Chondrocyte (in vitro differentiated cells): ENCODE data around the gene ST3GAL4. TPM values are rescaled to one million over a fixed set of nuclear protein-coding genes. Genes with fewer than 3 reads are reported as not detected.

Source experiments
- DNase-seq: peaks from one replicate; pipeline ENCODE4 v3.0.0; 2021; ENCODE audit warnings: mixed read lengths, low spot score
- H3K27ac Mint-ChIP-seq: one replicate; pipeline ENCODE4 v1.8.0; 2021; ENCODE audit warnings: mild to moderate bottlenecking, moderate library complexity, mixed read lengths; ENCODE audit not compliant: unreplicated experiment
- H3K27me3 Mint-ChIP-seq: 2 replicates; pipeline ENCODE4 v1.8.0; 2021; ENCODE audit warnings: low read depth, mixed read lengths
- H3K36me3 Mint-ChIP-seq: 2 replicates; pipeline ENCODE4 v1.8.0; 2021; ENCODE audit warnings: low read depth, mixed read lengths
- H3K4me1 Mint-ChIP-seq: 2 replicates; pipeline ENCODE4 v1.8.0; 2021; ENCODE audit warnings: low read depth, mild to moderate bottlenecking, mixed read lengths
- H3K4me3 Mint-ChIP-seq: one replicate; pipeline ENCODE4 v1.8.0; 2021; ENCODE audit warnings: mild to moderate bottlenecking, moderate library complexity, mixed read lengths; ENCODE audit not compliant: unreplicated experiment
- H3K9me3 Mint-ChIP-seq: 2 replicates; pipeline ENCODE4 v1.8.0; 2021; ENCODE audit warnings: low read depth, mixed read lengths
- total RNA-seq: library from RNA; stranded (reverse); gene quantifications from 3 replicates; pipeline ENCODE4 v1.2.1, GENCODE V29; 2021
- TF ChIP-seq, protein P1 (sequence below): fragments of 200-600 bp; sonication (generic); IDR thresholded peaks from 2 replicates; pipeline ENCODE4 v1.5.0; 2021; ENCODE audit warnings: antibody characterized with exemption, mild to moderate bottlenecking, moderate library complexity

The ST3GAL4 gene
- total RNA-seq, 1 donor from 2014 or later: 30.7 TPM

- H3K4me1 Mint-ChIP-seq: peaks cover 42% of the 10 kb centered on the region
- TF ChIP-seq, protein P1, sequence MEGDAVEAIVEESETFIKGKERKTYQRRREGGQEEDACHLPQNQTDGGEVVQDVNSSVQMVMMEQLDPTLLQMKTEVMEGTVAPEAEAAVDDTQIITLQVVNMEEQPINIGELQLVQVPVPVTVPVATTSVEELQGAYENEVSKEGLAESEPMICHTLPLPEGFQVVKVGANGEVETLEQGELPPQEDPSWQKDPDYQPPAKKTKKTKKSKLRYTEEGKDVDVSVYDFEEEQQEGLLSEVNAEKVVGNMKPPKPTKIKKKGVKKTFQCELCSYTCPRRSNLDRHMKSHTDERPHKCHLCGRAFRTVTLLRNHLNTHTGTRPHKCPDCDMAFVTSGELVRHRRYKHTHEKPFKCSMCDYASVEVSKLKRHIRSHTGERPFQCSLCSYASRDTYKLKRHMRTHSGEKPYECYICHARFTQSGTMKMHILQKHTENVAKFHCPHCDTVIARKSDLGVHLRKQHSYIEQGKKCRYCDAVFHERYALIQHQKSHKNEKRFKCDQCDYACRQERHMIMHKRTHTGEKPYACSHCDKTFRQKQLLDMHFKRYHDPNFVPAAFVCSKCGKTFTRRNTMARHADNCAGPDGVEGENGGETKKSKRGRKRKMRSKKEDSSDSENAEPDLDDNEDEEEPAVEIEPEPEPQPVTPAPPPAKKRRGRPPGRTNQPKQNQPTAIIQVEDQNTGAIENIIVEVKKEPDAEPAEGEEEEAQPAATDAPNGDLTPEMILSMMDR: no peak
- H3K27me3 Mint-ChIP-seq: no peaks in the 10 kb centered on the region
- DNase-seq: no peak
- H3K4me3 Mint-ChIP-seq: no peak overlapping the region
- peak overlapping the region; percentile 94 for H3K27ac Mint-ChIP-seq
- H3K36me3 Mint-ChIP-seq: peaks cover 3% of the 10 kb centered on the region
- no peaks in the 10 kb centered on the region for H3K9me3 Mint-ChIP-seq
Observed at GRCh38 chr11:126317432-126317755, 38.1 kb upstream of the ST3GAL4 start.

DNA sequence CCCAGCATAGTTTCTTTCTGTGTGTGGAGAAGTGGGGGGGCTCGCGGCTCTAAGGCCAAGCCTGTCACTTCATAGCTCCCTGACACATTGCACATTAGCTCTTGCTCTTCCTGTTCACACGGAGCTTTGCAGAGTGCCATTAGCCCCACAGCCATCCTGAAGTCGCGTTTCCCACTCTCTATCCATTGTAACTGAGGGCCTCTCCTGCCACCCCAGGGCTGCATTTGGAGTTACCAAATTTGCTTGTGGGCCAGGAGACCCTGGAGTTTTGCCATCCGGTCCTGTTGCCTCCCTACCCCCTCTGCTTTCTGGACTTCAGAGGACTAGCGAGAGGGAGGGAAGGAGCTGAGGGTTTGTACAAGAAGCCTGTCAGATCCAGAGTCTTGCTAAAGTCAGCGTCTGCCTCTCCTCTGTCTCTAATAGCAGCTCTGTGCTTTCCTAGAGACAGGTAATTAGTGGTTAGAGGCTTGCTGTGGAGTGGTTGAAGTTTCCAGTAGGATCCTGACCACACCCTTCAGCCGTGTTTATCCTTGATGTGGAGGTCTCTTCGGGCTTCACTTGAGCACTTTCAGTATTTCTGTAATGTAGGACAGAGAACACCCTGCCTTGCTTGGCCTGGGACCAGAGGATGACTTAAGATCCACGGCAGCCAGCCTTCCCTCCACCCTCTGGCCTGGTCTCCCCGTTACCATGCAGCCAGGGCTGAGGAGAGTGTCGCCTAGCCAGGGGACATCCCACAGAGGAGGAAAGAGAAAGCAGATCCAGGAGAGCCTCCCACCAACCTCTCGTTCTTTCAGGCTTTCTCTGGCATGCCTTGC lies 37.5 kb upstream of the ST3GAL4 start:
- peaks cover 42% of the 10 kb centered on the region for H3K4me1 Mint-ChIP-seq
- peaks cover 3% of the 10 kb centered on the region for H3K36me3 Mint-ChIP-seq
- TF ChIP-seq, protein P1: no peak
- peak overlapping the region; percentile 94 for H3K27ac Mint-ChIP-seq
- no peaks in the 10 kb centered on the region for H3K9me3 Mint-ChIP-seq
- peak overlapping the region; percentile 37 for H3K4me3 Mint-ChIP-seq
- no peaks in the 10 kb centered on the region for H3K27me3 Mint-ChIP-seq
- DNase-seq: no peak

DNA sequence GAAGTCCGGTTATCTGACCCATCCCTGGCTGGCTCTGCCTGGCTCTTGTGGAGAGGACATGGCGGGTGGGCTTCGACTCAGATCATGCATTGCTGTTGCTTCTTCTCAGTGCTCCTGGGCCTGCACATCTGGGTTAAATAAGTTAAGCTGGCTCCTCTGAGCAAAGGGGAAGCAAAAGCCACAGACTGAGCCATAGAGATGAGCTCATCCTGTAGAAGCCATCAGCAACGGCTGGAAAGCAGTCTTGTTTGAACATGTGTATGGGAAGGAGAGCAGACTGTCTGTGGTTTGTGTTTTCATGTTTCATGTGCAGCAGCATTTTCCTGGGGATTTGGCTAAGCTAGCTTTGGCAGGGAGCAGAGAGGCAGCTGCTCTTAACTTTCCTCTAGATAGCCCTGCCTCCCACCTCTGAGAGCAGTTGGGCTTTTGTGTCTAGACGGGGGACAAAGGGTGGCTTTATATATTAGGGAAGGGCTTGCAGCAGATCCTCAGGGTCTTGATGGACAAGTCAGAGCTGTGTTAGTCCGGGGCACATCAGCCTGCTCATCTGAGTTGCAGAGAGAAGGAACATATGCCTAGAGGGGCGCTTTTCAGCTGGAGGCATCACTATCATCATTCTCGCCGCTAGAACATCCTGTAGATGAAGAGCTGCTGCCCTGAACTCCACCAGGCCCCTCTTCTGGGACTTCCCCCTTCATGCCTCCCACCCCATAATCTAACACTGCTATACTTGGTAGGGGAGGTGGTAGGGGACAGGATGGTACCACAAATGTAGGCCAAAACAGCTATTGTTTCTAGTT lies 36.7 kb upstream of the ST3GAL4 start:
- TF ChIP-seq, protein P1: no peak
- H3K9me3 Mint-ChIP-seq: no peaks in the 10 kb centered on the region
- H3K27ac Mint-ChIP-seq: peak overlapping the region; percentile 94
- peaks cover 36% of the 10 kb centered on the region for H3K4me1 Mint-ChIP-seq
- DNase-seq: no peak
- H3K27me3 Mint-ChIP-seq: no peaks in the 10 kb centered on the region
- peak overlapping the region; percentile 37 for H3K4me3 Mint-ChIP-seq
- H3K36me3 Mint-ChIP-seq: peaks cover 2% of the 10 kb centered on the region

DNA sequence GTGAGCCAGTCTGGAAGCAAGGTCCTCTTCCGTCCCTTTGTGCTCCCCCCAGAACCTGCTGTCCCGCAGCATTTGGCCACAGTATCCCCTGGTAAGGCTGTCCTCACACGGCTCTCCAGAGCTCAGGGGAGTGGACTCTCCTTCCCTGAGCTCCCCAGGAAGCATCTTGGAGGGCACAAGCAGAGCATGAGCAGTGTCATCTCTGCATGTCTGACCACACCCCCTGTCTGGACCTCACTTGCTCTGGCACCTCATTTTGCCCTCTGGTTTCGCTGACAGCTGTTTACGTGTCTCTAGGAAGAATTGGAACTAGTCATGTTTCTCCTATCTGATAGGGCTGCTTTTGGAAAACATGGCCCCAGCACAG lies 36.1 kb upstream of the ST3GAL4 start:
- H3K4me1 Mint-ChIP-seq: peaks cover 36% of the 10 kb centered on the region
- H3K27ac Mint-ChIP-seq: peak overlapping the region; percentile 94
- DNase-seq: no peak
- no peaks in the 10 kb centered on the region for H3K27me3 Mint-ChIP-seq
- no peak overlapping the region for H3K4me3 Mint-ChIP-seq
- TF ChIP-seq, protein P1: no peak
- H3K9me3 Mint-ChIP-seq: no peaks in the 10 kb centered on the region
- peaks cover 2% of the 10 kb centered on the region for H3K36me3 Mint-ChIP-seq

GRCh38 chr11:126322996-126323395 lies 32.5 kb upstream of the ST3GAL4 start:
- Mint-ChIP-seq H3K36me3 (no peaks in the 10 kb centered on the region), H3K4me3 (no peak overlapping the region), H3K4me1 (peaks cover 21% of the 10 kb centered on the region), H3K27me3 (no peaks in the 10 kb centered on the region), H3K27ac (no peak overlapping the region), H3K9me3 (no peaks in the 10 kb centered on the region)
- peak; percentile 9 for DNase-seq
- TF ChIP-seq, protein P1: no peak
